NCI-H2196 (cell line): Measurements from ENCODE around the gene TUBGCP3.
"Not testable (repeated sequence)": the region's sequence is repeated elsewhere in the genome, so short reads cannot be mapped to it uniquely, and the experiment has no call there.

Experiments used
- DNase-seq: peaks from one replicate; lab custom pipeline; 2025; ENCODE audit not compliant: unreplicated experiment; lab: John Stamatoyannopoulos, UW

The TUBGCP3 gene

GRCh38 chr13:112486386-112487126, 101.4 kb downstream of the TUBGCP3 start:
- no peak for DNase-seq

DNA sequence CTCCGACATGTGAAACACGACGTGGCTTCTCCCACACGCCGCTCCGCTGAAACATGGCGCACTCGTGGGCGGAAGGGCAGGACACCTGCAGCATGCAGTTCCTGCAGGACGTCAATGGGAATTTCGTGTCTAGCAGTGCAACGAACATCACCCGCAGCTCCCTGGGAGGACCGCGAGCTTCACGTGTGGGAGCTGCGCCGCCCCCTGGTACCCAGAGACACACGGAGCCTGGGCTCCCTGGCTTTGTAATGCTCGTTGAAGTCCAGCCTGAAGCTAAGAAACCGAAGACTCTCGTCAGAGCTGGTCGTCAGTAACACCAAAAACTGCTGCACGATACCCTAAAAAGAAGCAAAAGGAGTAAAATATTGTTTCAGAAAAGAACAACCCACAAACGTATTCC, 102.1 kb downstream of the TUBGCP3 start:
- DNase-seq: not testable (repeated sequence)

- no peak for DNase-seq
Measured at GRCh38 chr13:112483299-112483698, 104.7 kb downstream of the TUBGCP3 start.

- DNase-seq: no peak
Measured at GRCh38 chr13:112481458-112481857, 106.5 kb downstream of the TUBGCP3 start.

- DNase-seq: no peak
Measured at GRCh38 chr13:112479389-112479788, 108.6 kb downstream of the TUBGCP3 start.

GRCh38 chr13:112477070-112477619, 110.8 kb downstream of the TUBGCP3 start:
- DNase-seq: no peak

DNA sequence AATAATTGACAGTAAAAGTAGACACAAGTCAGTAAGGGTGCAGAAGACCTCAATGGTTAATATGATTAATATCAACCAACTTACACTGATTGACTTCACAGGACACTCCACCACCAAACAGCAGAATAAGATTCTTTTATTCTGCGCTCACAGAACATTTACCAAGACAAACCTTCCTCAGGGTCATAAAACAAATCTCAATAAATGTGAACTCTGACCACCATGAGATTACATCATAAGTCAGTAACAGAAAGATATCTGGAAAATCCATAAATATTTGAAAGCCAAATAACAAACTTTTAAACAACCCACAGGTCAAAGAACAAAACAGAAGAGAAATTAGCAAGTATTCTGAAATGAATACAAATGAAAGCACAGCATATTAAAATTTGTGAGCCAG, 112.1 kb downstream of the TUBGCP3 start:
- no peak for DNase-seq

GRCh38 chr13:112474869-112475268, 113.1 kb downstream of the TUBGCP3 start:
- no peak for DNase-seq

- DNase-seq: no peak
Measured at GRCh38 chr13:112473818-112474217, 114.1 kb downstream of the TUBGCP3 start.

- no peak for DNase-seq
Measured at GRCh38 chr13:112469071-112469745, 118.7 kb downstream of the TUBGCP3 start.

DNA sequence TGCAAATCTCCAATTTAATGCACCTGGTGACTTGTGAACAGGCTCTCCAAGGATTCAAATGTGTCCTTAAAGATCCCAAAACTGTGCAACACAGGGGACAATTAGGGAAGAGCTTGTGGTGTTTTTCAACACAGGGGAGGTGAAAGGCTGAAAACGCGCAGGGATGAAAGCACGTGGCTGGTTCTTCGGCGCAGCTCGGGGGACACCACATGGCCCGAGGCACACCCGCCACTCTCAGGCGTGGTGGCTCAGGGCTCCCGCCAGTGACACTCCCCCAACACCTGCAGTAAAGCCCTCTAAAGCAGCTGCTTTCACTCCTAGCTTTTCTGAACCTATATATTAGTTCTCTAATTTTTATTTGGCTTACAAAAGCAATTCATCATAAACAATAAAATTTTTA, 119.9 kb downstream of the TUBGCP3 start:
- DNase-seq: no peak

DNA sequence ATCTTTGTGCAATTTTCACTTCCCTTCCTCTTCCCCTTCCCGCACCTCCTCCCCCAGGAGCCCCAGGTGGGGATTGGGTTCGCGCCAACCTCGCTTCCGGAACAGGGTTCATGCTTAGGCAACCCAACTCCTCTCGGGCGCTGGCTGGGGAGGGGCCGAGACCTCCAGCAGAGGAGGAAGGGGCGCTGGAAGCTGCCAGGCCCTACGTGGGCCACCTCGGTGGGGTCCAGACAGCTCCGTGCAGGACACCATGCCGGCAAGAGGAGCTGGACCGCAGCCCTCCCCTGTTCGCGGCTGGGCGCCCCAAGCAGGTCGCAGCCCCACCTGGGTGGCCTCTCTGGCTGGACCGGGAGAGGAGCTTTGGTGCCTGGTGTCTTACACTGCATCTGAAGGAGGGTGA, 120.7 kb downstream of the TUBGCP3 start:
- DNase-seq: no peak

DNA sequence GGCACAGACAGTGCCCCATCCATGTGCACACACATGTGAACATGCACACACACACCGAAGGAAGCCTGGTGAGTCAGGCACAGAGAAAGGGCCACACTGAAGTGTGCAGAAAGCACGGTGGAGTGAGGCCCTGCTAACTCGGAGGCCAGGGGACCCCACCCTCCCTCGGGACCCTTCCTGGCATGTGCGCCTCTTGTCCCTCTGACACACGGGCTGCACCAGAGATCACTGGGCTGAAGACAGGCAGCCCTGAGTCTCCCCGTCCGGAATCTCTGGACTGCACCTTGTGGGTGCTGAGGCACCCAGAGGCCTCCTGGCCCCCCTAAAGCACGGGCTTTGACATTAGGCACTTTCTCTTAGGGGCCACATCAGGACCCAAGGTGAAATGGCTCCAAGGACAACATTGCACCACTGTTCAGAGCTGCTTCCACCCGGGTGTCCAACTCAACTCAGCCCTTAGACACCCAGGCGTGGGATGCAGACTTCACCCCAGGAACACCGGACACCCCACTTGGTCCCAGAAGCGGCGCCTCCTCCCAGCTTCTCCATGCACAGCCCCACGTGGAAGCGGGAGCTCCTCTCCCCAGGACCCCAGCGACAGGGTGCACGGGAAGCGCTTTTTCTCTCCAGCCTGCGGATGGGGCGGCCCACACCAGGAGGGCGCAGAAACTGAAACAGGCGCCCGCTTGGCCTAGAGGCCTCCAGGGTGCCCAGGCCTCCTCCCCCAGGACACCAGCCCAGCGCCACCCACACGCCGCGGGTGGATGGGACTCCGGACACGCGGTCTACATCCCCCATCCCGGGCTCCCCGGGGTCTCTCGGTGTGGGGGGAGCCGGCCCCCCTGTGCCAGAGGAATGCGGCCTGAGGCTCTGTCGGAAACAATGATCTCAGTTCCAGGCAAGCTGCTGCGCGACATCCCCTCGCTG, 121.6 kb downstream of the TUBGCP3 start:
- DNase-seq: no peak

- no peak for DNase-seq
Measured at GRCh38 chr13:112465251-112466131, 122.5 kb downstream of the TUBGCP3 start.

GRCh38 chr13:112464720-112465119, 123.2 kb downstream of the TUBGCP3 start:
- DNase-seq: no peak

GRCh38 chr13:112462408-112462807, 125.5 kb downstream of the TUBGCP3 start:
- DNase-seq: no peak

GRCh38 chr13:112457485-112457884, 130.5 kb downstream of the TUBGCP3 start:
- no peak for DNase-seq

GRCh38 chr13:112457081-112457480, 130.9 kb downstream of the TUBGCP3 start:
- DNase-seq: no peak

DNA sequence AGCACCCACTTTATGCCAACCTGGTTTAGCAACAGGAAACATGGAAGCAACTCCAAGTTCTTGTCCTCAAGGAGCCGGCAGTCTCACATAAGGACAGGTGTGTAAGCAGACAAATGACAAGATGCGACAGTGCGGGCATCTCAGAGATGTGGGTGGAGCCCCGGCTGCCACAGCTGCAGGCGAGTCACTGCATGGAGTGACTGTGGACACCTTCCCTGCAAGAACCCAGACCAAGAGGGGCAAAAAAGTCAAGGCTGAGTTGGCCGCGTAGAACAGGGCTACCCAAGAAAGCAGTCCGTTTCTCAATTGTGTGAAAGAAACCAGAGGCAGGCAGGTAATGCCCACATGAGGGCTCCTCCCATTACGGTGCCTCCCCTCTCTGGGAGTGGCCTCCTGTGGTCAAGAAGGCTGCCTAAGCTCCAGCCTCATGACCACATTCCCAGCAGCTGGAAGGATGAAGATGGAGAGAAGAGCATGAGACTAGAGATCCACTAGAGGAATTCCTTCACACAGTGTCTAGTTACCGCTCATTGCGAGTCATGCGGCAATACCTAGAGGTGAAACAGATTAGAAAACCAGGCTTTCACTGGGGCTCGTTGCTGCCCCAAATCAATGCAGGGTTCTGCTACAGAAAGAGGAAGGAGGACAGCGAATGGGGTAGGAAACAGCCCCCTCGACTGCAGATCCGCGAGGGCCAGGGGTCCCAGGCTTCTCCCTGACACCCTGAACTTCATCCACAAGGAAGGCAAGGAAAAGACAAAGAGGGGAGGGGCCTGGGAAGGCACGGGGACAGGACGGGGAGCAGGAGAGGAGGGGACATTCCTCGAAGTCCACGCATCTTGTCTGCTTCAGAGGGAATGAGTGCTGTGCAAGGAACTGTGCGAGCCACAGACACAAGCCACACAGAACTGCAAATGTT, 131.6 kb downstream of the TUBGCP3 start:
- no peak for DNase-seq
